A673 (cell line): ENCODE measurements around the gene TOMM34. TPM values are rescaled to one million over a fixed set of nuclear protein-coding genes. Genes with fewer than 3 reads are reported as not detected.

Experiments
- BruUV-seq: library from RNA; stranded (reverse); fragments of 400-500 nt; replicated peaks from 2 replicates; lab custom pipeline; 2021; lab: Mats Ljungman, UMichigan
- CTCF ChIA-PET: fragments of 300-600 bp; sonication (Branson Sonifier 250); formaldehyde crosslinking; loops from one replicate; lab custom pipeline; 2022; ENCODE audit warnings: antibody characterized with exemption; lab: Charles Lee
- POLR2A ChIA-PET: fragments of 300-600 bp; sonication (Branson Sonifier 250); formaldehyde crosslinking; loops from one replicate; lab custom pipeline; 2022; ENCODE audit warnings: antibody characterized with exemption; ENCODE audit not compliant: low non-redundant PET; lab: Charles Lee
- DNase-seq: peaks from one replicate; pipeline ENCODE4 v3.0.0-alpha.2; 2015; ENCODE audit warnings: low spot score
- H3K27ac ChIP-seq: fragments of 200-600 bp; sonication (generic); 2 replicates; pipeline ENCODE4 v1.5.1; 2016; ENCODE audit warnings: mixed run types, low read depth, mild to moderate bottlenecking, mixed read lengths, antibody characterized with exemption, low read length; ENCODE audit not compliant: poor library complexity, severe bottlenecking
- H3K27me3 ChIP-seq: fragments of 200-600 bp; sonication (generic); replicated peaks from 2 replicates; pipeline ENCODE4 v1.6.1; 2017; ENCODE audit warnings: mixed run types, low read depth, mild to moderate bottlenecking, mixed read lengths, antibody characterized with exemption, low read length; ENCODE audit not compliant: insufficient read depth, poor library complexity
- H3K36me3 ChIP-seq: fragments of 200-600 bp; sonication (generic); 2 replicates; pipeline ENCODE4 v1.6.1; 2016; ENCODE audit warnings: mixed run types, mild to moderate bottlenecking, mixed read lengths, antibody characterized with exemption, low read length; ENCODE audit not compliant: insufficient read depth, poor library complexity, severe bottlenecking
- H3K4me1 ChIP-seq: fragments of 200-600 bp; sonication (generic); 2 replicates; pipeline ENCODE4 v1.6.1; 2017; ENCODE audit warnings: mixed run types, mild to moderate bottlenecking, mixed read lengths, antibody characterized with exemption, low read length; ENCODE audit not compliant: insufficient read depth, poor library complexity, severe bottlenecking
- H3K4me3 ChIP-seq: fragments of 200-600 bp; sonication (generic); 2 replicates; pipeline ENCODE4 v1.5.1; 2016; ENCODE audit warnings: low read depth, mixed run types, mild to moderate bottlenecking, mixed read lengths, low read length; ENCODE audit not compliant: poor library complexity, severe bottlenecking
- H3K9me3 ChIP-seq: fragments of 200-600 bp; sonication (generic); 2 replicates; pipeline ENCODE4 v1.6.1; 2016; ENCODE audit warnings: mixed run types, low read depth, mild to moderate bottlenecking, mixed read lengths, antibody characterized with exemption, low read length; ENCODE audit not compliant: poor library complexity, severe bottlenecking
- EZH2 ChIP-seq: fragments of 200-600 bp; sonication (generic); IDR thresholded peaks from 2 replicates; pipeline ENCODE4 v1.6.1; 2017; ENCODE audit warnings: borderline replicate concordance, low read depth, mild to moderate bottlenecking, mixed read lengths, antibody characterized with exemption, low read length; ENCODE audit not compliant: poor library complexity, severe bottlenecking
- intact Hi-C: fragments of 100-400 bp; cut with micrococcal nuclease; formaldehyde crosslinking; loops from one replicate; pipeline ENCODE4 v1.10.0; 2022; ENCODE audit not compliant: unreplicated experiment
- total RNA-seq: library from RNA; stranded (reverse); gene quantifications from 2 replicates; pipeline ENCODE4 v1.2.3, GENCODE V29; 2021
- TF ChIP-seq, protein P1 (sequence below): fragments of 300-800, 200-600 bp; sonication (generic); conservative IDR thresholded peaks from 2 replicates; pipeline ENCODE4 v1.5.1; 2017; ENCODE audit warnings: low read depth, mild to moderate bottlenecking, antibody characterized with exemption, low read length, moderate library complexity, mixed read lengths

Gene TOMM34
- total RNA-seq, 1 experiment from 2014 or later, result 53.5 TPM

DNA sequence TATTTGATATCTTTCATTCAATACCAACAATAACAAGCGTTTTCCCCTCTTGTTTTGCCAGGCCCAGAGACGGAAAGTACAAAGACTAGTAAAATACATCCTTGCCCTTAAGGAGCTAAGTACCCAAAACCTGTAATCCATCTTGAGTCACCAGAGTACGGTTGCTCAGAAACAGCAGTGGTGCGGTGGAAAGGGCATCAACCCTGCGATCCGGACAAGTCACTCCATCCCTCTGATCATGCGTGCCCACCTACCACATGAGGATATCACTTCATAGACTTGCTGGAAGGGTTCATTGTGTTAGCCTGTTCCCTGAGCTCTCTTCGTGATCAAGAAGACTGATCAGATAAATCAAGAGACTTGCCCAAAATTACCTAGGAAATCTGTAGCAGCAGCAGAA, 1.9 kb downstream of the TOMM34 start:
- CTCF ChIA-PET, result no interaction called here
- no TSS peak for BruUV-seq
- Histone ChIP-seq H3K27ac (no peak overlapping the region), H3K4me1 (peaks cover 26% of the 10 kb centered on the region), H3K4me3 (peak overlapping the region; percentile 77), H3K9me3 (no peaks in the 10 kb centered on the region), H3K36me3 (peaks cover 33% of the 10 kb centered on the region), H3K27me3 (no peaks in the 10 kb centered on the region)
- intact Hi-C loops, result no loop called here
- TF ChIP-seq, protein P1, sequence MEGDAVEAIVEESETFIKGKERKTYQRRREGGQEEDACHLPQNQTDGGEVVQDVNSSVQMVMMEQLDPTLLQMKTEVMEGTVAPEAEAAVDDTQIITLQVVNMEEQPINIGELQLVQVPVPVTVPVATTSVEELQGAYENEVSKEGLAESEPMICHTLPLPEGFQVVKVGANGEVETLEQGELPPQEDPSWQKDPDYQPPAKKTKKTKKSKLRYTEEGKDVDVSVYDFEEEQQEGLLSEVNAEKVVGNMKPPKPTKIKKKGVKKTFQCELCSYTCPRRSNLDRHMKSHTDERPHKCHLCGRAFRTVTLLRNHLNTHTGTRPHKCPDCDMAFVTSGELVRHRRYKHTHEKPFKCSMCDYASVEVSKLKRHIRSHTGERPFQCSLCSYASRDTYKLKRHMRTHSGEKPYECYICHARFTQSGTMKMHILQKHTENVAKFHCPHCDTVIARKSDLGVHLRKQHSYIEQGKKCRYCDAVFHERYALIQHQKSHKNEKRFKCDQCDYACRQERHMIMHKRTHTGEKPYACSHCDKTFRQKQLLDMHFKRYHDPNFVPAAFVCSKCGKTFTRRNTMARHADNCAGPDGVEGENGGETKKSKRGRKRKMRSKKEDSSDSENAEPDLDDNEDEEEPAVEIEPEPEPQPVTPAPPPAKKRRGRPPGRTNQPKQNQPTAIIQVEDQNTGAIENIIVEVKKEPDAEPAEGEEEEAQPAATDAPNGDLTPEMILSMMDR, result no peak
- TF ChIP-seq EZH2, result no peak
- no peak for DNase-seq
- POLR2A ChIA-PET, result no interaction called here

DNA sequence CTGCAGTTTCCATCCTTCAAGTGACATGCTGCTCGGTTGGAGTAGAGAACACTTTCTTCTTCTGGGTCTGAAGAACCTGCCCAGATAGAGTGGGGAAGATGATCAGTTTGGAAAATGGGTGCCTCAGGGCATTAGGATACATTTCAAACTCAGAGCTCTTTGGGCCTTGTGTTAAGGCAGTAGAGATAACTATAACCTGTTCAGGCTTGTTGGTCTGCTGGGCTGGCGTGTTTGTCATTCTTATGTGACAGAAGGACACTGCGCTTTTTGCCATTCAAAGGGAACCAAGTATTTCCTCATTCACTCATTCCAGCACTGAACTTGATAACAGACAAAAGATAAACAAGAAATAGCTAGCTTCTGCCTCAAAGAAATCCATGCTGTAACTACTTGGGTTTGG, 3.8 kb downstream of the TOMM34 start:
- H3K4me3 ChIP-seq, result no peak overlapping the region
- intact Hi-C loops, result no loop called here
- peaks cover 23% of the 10 kb centered on the region for H3K4me1 ChIP-seq
- POLR2A ChIA-PET, result no interaction called here
- no peaks in the 10 kb centered on the region for H3K27me3 ChIP-seq
- BruUV-seq, result no TSS peak
- H3K36me3 ChIP-seq, result peaks cover 51% of the 10 kb centered on the region
- H3K27ac ChIP-seq, result no peak overlapping the region
- TF ChIP-seq EZH2, result no peak
- TF ChIP-seq, protein P1, result no peak
- H3K9me3 ChIP-seq, result no peaks in the 10 kb centered on the region
- no peak for DNase-seq
- CTCF ChIA-PET, result no interaction called here

DNA sequence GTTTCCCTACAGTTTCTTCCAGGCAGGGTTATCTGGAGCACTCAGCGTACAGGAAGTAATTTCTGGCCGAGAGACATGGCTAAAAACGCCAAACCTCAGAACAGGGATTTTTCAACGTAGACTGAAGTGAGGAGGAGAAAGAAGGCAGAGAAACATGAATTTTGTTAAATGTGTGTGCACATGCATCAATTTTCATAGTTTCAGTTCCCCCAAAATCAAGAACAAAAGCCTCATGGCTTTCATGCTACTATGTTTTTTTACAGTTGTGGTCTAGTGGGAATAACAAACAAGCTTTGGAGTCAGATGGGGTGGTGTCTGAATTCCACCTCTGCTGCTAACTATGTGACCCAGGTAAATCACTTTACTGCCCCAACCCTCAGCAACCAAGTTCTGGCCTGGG, 4.9 kb downstream of the TOMM34 start:
- BruUV-seq, result no TSS peak
- TF ChIP-seq, protein P1, result no peak
- no peak for TF ChIP-seq EZH2
- intact Hi-C loops, result no loop called here
- peak overlapping the region; percentile 22 for H3K27ac ChIP-seq
- POLR2A ChIA-PET, result no interaction called here
- no peak for DNase-seq
- H3K36me3 ChIP-seq, result peaks cover 63% of the 10 kb centered on the region
- no peak overlapping the region for H3K4me3 ChIP-seq
- no peaks in the 10 kb centered on the region for H3K27me3 ChIP-seq
- H3K9me3 ChIP-seq, result no peaks in the 10 kb centered on the region
- peaks cover 13% of the 10 kb centered on the region for H3K4me1 ChIP-seq
- CTCF ChIA-PET, result no interaction called here
